CD4-positive, alpha-beta T cell treated with Interferon alpha-2 for 1 hour (primary cell): ENCODE measurements around the gene FEM1C.
A peak's percentile ranks its signal among the peaks of the same experiment; 100 is the strongest.

Experiments used
- DNase-seq, 2 donors: peaks; one replicate each; pipeline ENCODE4 v3.0.0-alpha.2; 2020 to 2022

Gene FEM1C

GRCh38 chr5:115544436-115545350, at the start of gene FEM1C:
Gene FEM1C, minus strand, starts transcription at chr5:115544775. Its CDS starts 1,282 bp downstream, at chr5:115543493.
- peak; percentile 95 to 96 for DNase-seq

GRCh38 chr5:115589043-115589442, 44.5 kb upstream of the FEM1C start:
- no peak for DNase-seq

GRCh38 chr5:115588640-115589039, 44.1 kb upstream of the FEM1C start:
- no peak for DNase-seq

GRCh38 chr5:115586525-115587146, 42.1 kb upstream of the FEM1C start:
- peak in 1 of 2 donors; percentile 41 for DNase-seq

GRCh38 chr5:115585265-115585664, 40.7 kb upstream of the FEM1C start:
- DNase-seq = no peak

GRCh38 chr5:115584501-115584900, 39.9 kb upstream of the FEM1C start:
- no peak for DNase-seq

- DNase-seq = no peak
Observed at GRCh38 chr5:115583474-115583873, 38.9 kb upstream of the FEM1C start.

GRCh38 chr5:115580941-115581340, 36.4 kb upstream of the FEM1C start:
- no peak for DNase-seq

- no peak for DNase-seq
Observed at GRCh38 chr5:115579747-115580173, 35.2 kb upstream of the FEM1C start.

- DNase-seq = no peak
Observed at GRCh38 chr5:115579216-115579615, 34.6 kb upstream of the FEM1C start.

GRCh38 chr5:115578657-115579056, 34.1 kb upstream of the FEM1C start:
- DNase-seq = no peak

- no peak for DNase-seq
Observed at GRCh38 chr5:115577741-115578140, 33.2 kb upstream of the FEM1C start.

- DNase-seq = no peak
Observed at GRCh38 chr5:115577329-115577728, 32.8 kb upstream of the FEM1C start.

- DNase-seq = no peak
Observed at GRCh38 chr5:115575167-115576070, 30.8 kb upstream of the FEM1C start.

GRCh38 chr5:115573133-115573532, 28.6 kb upstream of the FEM1C start:
- DNase-seq = no peak

GRCh38 chr5:115571441-115571878, 26.9 kb upstream of the FEM1C start:
- DNase-seq = no peak

GRCh38 chr5:115568668-115569067, 24.1 kb upstream of the FEM1C start:
- DNase-seq = no peak

- no peak for DNase-seq
Observed at GRCh38 chr5:115565233-115565632, 20.7 kb upstream of the FEM1C start.

- no peak for DNase-seq
Observed at GRCh38 chr5:115561176-115561575, 16.6 kb upstream of the FEM1C start.

- DNase-seq = no peak
Observed at GRCh38 chr5:115559524-115559923, 14.9 kb upstream of the FEM1C start.

- DNase-seq = no peak
Observed at GRCh38 chr5:115558388-115558956, 13.9 kb upstream of the FEM1C start.

- DNase-seq = no peak
Observed at GRCh38 chr5:115557667-115558387, 13.3 kb upstream of the FEM1C start.
